ENCODE results near the gene TRPM1.

Gene TRPM1

GRCh38 chr15:31116423-31117030 lies 15.0 kb upstream of the TRPM1 start:
- H3K27ac ChIP-seq = no peak overlapping the region
- TF ChIP-seq ZFX (IDR thresholded peaks at IDR 0.05; ENCODE audit: borderline replicate concordance) = no peak
- TF ChIP-seq CTCF (IDR thresholded peaks at IDR 0.05) = no peak

GRCh38 chr15:31111091-31111647 lies 9.6 kb upstream of the TRPM1 start:
- TF ChIP-seq CTCF (IDR thresholded peaks at IDR 0.05) (no peak), ZFX (IDR thresholded peaks at IDR 0.05; ENCODE audit: borderline replicate concordance) (no peak)
- H3K27ac ChIP-seq = no peak overlapping the region

- no peak overlapping the region for H3K27ac ChIP-seq
These were observed 7.3 kb upstream of the TRPM1 start for GRCh38 chr15:31108836-31109235.

GRCh38 chr15:31106495-31107300 lies 5.2 kb upstream of the TRPM1 start:
- TF ChIP-seq ZFX (IDR thresholded peaks at IDR 0.05; ENCODE audit: borderline replicate concordance) = no peak
- no peak for TF ChIP-seq CTCF (IDR thresholded peaks at IDR 0.05)
- H3K27ac ChIP-seq = no peak overlapping the region

More at GRCh38 chr15:31108836-31109235, 7.3 kb upstream of the TRPM1 start:
- TF ChIP-seq CTCF (IDR thresholded peaks at IDR 0.05) (no peak), ZFX (IDR thresholded peaks at IDR 0.05; ENCODE audit: borderline replicate concordance) (no peak)

- H3K27ac ChIP-seq = no peak overlapping the region
These were observed 2.5 kb upstream of the TRPM1 start for GRCh38 chr15:31104003-31104402.

GRCh38 chr15:31102374-31103342 lies 1.1 kb upstream of the TRPM1 start:
- TF ChIP-seq ZFX (IDR thresholded peaks at IDR 0.05; ENCODE audit: borderline replicate concordance) = no peak
- TF ChIP-seq CTCF (IDR thresholded peaks at IDR 0.05) = no peak
- no peak overlapping the region for H3K27ac ChIP-seq

More at GRCh38 chr15:31104003-31104402, 2.5 kb upstream of the TRPM1 start:
- no peak for TF ChIP-seq CTCF (IDR thresholded peaks at IDR 0.05)
- no peak for TF ChIP-seq ZFX (IDR thresholded peaks at IDR 0.05; ENCODE audit: borderline replicate concordance)
